Stimulated activated CD8-positive, alpha-beta memory T cell treated with anti-CD3 and anti-CD28 coated beads, Interleukin-12 subunit alpha, Interleukin-12 subunit beta, amount 100 ng/mL, for 1 hour (primary cell): Measurements from ENCODE around the gene DAD1.
"Not testable (repeated sequence)": the region's sequence is repeated elsewhere in the genome, so short reads cannot be mapped to it uniquely, and the experiment has no call there.

Experiments
- DNase-seq: peaks from one replicate; pipeline ENCODE4 v3.0.0-alpha.2; 2020; ENCODE audit warnings: low read depth

DAD1 gene

GRCh38 chr14:22598896-22599244, 9.8 kb upstream of the DAD1 start:
- DNase-seq: no peak

- peak; percentile 34 for DNase-seq
These were observed 9.3 kb upstream of the DAD1 start, which contains the start of gene ABHD4 for GRCh38 chr14:22598099-22598895. ABHD4 (plus strand) TSS chr14:22598300; CDS start chr14:22598307, 7 bp downstream.

DNA sequence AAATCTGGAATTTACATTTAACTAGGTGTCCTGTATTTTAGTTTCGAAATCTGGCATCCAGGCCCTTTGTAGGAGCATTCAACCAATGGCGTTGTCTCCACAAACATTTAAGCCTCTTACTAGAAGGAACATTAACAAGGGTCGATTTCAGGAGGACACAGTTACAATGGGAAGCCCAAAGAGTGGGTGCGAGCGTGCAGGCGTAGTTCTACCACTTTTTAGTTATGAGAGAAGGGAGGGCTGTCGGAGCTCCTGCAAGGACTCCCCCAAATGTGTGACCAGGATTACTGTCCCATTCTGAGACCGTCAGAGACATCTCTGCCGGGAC, 8.7 kb upstream of the DAD1 start:
- DNase-seq: no peak

GRCh38 chr14:22597265-22597664, 8.2 kb upstream of the DAD1 start:
- no peak for DNase-seq

DNA sequence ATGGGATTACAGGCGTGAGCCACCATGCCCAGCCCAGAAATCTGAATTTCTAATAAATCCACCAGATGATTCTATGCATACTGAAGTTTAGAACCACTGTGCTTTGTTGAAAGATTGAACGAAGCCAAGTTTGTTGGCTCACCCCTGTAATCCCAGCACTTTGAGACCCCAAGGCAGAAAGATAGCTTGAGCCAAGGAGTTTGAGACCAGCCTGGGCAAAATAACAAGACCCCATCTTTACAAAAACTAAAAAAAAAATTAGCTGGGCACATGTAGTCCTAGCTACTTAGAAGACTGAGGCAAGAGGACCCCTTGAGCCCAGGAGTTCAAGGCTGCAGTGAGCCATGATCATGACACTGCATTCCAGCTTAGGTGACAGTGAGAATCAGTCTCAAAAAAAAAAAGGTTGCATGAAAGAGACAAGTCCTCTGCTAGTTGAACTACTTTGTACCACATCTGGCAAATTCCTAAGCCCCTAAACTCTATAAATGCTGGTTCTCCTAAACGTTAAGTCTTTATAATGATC, 7.4 kb upstream of the DAD1 start:
- DNase-seq: no peak

GRCh38 chr14:22594156-22594716, 5.2 kb upstream of the DAD1 start:
- DNase-seq: no peak

- no peak for DNase-seq
These were observed 4.6 kb upstream of the DAD1 start for GRCh38 chr14:22593601-22594000.

DNA sequence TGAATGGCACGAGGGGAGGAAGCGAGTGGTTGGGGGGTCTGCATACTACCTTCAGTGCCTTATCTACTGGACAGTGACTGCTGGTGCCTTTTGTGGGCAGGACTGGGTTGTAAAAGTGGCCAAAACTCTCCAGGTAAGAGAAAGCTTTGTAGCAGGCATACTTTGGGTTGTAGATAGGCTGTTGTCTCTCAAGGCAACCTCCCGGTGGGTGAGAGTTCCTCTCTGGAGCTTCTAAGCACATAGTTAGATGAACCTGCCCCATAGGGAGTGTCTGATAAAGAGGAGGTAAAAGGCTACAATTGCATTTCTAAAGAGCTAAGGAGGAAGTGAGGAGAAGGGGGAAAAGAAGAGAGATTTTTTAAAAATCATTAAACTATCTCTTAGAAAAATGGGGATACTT, 4.2 kb upstream of the DAD1 start:
- DNase-seq: no peak

DNA sequence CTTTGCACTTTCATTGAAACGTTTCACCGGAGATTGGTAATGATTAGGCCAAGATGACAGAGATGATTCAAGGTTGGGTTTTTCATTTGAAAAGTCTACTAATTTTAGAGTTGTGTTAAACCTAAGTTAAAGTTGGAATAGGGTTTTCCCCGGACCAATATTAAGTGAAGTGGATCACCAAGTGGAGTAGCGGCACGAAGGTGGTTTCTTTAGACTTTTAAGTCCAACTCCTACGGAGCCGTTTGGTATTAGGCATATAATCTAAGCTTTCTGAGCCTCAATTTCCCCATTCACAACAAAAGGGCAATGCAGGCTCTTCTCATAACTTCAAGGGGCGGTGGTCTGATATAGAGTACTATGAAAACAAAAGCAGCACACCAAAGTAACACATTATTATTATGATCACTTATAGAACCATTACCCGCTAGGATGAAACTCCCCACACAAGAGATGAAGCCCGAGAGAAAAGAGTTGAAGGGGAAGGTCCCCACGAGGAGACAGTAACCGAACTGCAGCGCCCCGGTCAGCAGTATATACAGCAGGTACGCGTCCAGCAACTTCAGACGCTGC, 413 bp downstream of the DAD1 start:
- no peak for DNase-seq

DNA sequence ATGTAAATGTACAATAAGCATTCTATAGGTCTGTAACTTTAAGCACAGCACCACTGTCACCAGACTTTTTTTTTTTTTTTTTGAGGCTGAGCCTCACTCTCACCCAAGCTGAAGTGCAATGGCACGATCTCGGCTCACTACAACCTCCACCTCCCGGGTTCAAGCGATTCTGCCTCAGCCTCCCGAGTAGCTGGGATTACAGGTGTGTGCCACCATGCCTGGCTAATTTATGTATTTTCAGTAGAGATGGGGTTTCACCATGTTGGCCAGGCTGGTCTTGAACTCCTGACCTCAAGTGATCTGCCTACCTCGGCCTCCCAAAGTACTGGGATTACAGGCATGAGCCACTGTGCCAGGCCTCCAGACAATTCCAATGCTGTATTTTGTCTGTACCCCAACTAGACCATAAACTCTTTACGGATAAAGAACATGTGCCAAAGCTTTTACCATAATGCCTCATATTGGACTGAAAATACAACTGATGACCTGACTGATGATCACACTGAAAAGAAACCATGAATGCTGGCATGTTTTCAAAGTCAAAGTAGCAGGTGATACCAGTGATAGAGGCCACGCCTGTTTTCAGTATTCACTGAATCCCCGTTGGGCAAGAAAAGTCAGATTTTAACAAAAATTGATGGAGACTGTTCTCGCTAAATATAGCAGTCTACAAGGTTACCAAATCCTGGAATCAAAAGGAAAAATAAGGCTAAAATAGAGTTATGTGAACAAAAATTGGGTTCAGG, 1.2 kb downstream of the DAD1 start:
- DNase-seq: not testable (repeated sequence)

GRCh38 chr14:22587247-22587646, 1.8 kb downstream of the DAD1 start:
- DNase-seq: no peak

- DNase-seq: no peak
These were observed 5.0 kb downstream of the DAD1 start for GRCh38 chr14:22583994-22584393.

- no peak for DNase-seq
These were observed 8.4 kb downstream of the DAD1 start for GRCh38 chr14:22580625-22581024.

GRCh38 chr14:22579881-22580280, 9.1 kb downstream of the DAD1 start:
- DNase-seq: no peak

- no peak for DNase-seq
These were observed 9.8 kb downstream of the DAD1 start for GRCh38 chr14:22579236-22579635.

DNA sequence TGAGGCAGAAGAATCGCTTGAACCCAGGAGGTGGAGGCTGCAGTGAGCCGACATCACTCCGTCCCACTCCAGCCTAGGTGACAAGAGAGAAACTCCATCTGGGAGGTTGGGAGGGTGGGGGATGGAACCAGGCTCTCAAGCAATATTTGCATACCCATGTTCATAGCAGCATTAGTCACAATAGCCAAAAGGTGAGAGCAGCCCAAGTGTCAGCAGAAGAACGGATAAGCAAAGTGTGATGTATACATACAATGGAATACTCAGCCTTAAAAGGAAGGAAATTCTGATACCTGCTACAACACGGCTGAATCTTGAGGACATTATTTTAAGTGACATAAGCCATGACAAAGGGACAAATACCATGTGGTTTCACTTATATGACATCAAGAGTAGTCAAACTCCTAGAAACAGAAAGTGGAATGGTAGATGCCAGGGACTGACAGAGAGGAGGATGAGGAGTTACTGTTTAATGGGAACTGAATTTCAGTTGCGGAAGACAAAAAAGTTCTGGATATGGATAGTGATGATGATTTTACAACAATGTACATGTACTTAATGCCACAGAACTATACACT, 11.6 kb downstream of the DAD1 start:
- no peak for DNase-seq

- DNase-seq: no peak
These were observed 15.2 kb downstream of the DAD1 start for GRCh38 chr14:22573804-22574203.

DNA sequence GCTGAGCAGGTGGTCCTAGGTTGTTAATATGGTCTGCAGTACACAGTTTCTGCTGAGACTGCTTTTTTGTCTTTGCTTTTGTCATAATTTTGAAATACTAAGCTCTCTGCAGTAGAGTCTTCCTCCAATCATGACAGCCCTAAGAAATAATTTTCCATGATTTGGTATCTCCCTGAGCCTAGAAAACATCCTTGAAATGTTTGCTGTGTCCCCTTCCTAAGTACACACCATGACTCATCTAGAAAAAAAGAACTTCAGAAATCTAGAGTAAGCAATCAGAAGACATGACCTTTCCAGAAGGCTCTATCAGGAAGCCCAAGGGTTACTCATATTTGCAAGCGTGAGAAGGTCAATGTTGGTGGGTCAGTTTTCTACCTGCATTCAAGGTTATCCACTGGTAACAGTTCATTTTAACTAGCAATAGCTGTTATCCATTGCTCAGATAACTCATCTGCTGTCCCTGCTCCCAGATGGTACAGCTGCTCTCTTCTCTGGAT, 16.4 kb downstream of the DAD1 start:
- no peak for DNase-seq

GRCh38 chr14:22570132-22570949, 18.7 kb downstream of the DAD1 start:
- peak; percentile 71 for DNase-seq

DNA sequence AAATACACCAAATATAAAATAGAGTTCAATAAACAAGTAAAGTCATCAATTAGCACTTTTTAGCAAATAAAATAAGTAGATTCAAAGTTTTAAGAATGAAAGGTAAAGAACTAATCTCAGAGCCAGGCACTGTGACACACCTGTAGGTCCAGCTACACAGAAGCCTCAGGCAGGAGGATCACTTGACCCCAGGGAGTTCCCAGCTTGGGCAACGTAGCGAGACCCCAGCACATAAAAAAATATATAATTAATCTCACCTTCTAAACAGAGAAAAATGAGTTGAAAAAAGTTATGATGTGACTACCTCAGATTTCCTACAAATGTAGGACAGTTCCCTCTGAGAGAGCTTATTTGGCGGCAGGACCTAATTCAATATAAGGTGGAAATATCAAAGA, 19.3 kb downstream of the DAD1 start:
- no peak for DNase-seq

GRCh38 chr14:22569106-22569736, 19.8 kb downstream of the DAD1 start:
- DNase-seq: no peak
